ENCODE results near the gene COL24A1. TPM values are rescaled to one million over a fixed set of nuclear protein-coding genes. Genes with fewer than 3 reads are reported as not detected.
A peak's percentile ranks its signal among the peaks of the same experiment; 100 is the strongest.
"Not testable (repeated sequence)": the region's sequence is repeated elsewhere in the genome, so short reads cannot be mapped to it uniquely, and the experiment has no call there.

Gene COL24A1
- total RNA-seq, 1 donor: 6.7 TPM

GRCh38 chr1:86000601-86001000 is 156.0 kb downstream of the COL24A1 start:
- no peak for DNase-seq (ENCODE audit: low read depth in 2 of 3, low spot score in 2 of 3)

GRCh38 chr1:85998105-85998855 is 158.3 kb downstream of the COL24A1 start:
- no peak for DNase-seq (ENCODE audit: low read depth in 2 of 3, low spot score in 2 of 3)

GRCh38 chr1:85992791-85993190 is 163.8 kb downstream of the COL24A1 start:
- DNase-seq (ENCODE audit: low read depth in 2 of 3, low spot score in 2 of 3): peak in 1 of 3 donors; percentile 72

- peak in 2 of 3 donors; percentile 50 to 69 for DNase-seq (ENCODE audit: low read depth in 2 of 3, low spot score in 2 of 3)
These were observed 165.3 kb downstream of the COL24A1 start for GRCh38 chr1:85991261-85991660.

GRCh38 chr1:85984636-85985035 is 171.9 kb downstream of the COL24A1 start:
- DNase-seq (ENCODE audit: low read depth in 2 of 3, low spot score in 2 of 3): peak in 1 of 3 donors; percentile 21

GRCh38 chr1:85983316-85983715 is 173.3 kb downstream of the COL24A1 start:
- no peak for DNase-seq (ENCODE audit: low read depth in 2 of 3, low spot score in 2 of 3)

- DNase-seq (ENCODE audit: low read depth in 2 of 3, low spot score in 2 of 3): peak in 1 of 3 donors; percentile 41
These were observed 179.9 kb downstream of the COL24A1 start for GRCh38 chr1:85976516-85977205.

- DNase-seq (ENCODE audit: low read depth in 2 of 3, low spot score in 2 of 3): no peak
These were observed 180.6 kb downstream of the COL24A1 start for GRCh38 chr1:85975912-85976371.

GRCh38 chr1:85962457-85962856 is 194.1 kb downstream of the COL24A1 start:
- DNase-seq (ENCODE audit: low read depth in 2 of 3, low spot score in 2 of 3): no peak

- no peak for DNase-seq (ENCODE audit: low read depth in 2 of 3, low spot score in 2 of 3)
These were observed 198.8 kb downstream of the COL24A1 start for GRCh38 chr1:85957760-85958159.

GRCh38 chr1:85955218-85955617 is 201.4 kb downstream of the COL24A1 start:
- not testable (repeated sequence) for DNase-seq (ENCODE audit: low read depth in 2 of 3, low spot score in 2 of 3)

GRCh38 chr1:85952460-85952859 is 204.1 kb downstream of the COL24A1 start:
- DNase-seq (ENCODE audit: low read depth in 2 of 3, low spot score in 2 of 3): no peak

- DNase-seq (ENCODE audit: low read depth in 2 of 3, low spot score in 2 of 3): no peak
These were observed 209.4 kb downstream of the COL24A1 start for GRCh38 chr1:85947186-85947585.

GRCh38 chr1:85943945-85944344 is 212.6 kb downstream of the COL24A1 start:
- no peak for DNase-seq (ENCODE audit: low read depth in 2 of 3, low spot score in 2 of 3)

- no peak for DNase-seq (ENCODE audit: low read depth in 2 of 3, low spot score in 2 of 3)
These were observed 213.0 kb downstream of the COL24A1 start for GRCh38 chr1:85943526-85943925.

GRCh38 chr1:85940656-85941306 is 215.8 kb downstream of the COL24A1 start:
- no peak for DNase-seq (ENCODE audit: low read depth in 2 of 3, low spot score in 2 of 3)

- no peak for DNase-seq (ENCODE audit: low read depth in 2 of 3, low spot score in 2 of 3)
These were observed 217.7 kb downstream of the COL24A1 start for GRCh38 chr1:85938829-85939228.

- no peak for DNase-seq (ENCODE audit: low read depth in 2 of 3, low spot score in 2 of 3)
These were observed 220.1 kb downstream of the COL24A1 start for GRCh38 chr1:85936470-85936869.

- no peak for DNase-seq (ENCODE audit: low read depth in 2 of 3, low spot score in 2 of 3)
These were observed 220.5 kb downstream of the COL24A1 start for GRCh38 chr1:85936057-85936456.

- DNase-seq (ENCODE audit: low read depth in 2 of 3, low spot score in 2 of 3): no peak
These were observed 221.3 kb downstream of the COL24A1 start for GRCh38 chr1:85935234-85935633.

GRCh38 chr1:85934516-85934915 is 222.1 kb downstream of the COL24A1 start:
- no peak for DNase-seq (ENCODE audit: low read depth in 2 of 3, low spot score in 2 of 3)
